H9 (cell line): ENCODE measurements around the gene EMP3. TPM values are rescaled to one million over a fixed set of nuclear protein-coding genes. Genes with fewer than 3 reads are reported as not detected.

Experiments used
- DNase-seq: peaks from one replicate; pipeline ENCODE4 v3.0.0-alpha.2; 2017
- H2AFZ ChIP-seq: one replicate; pipeline ENCODE4 v1.6.1; 2013; ENCODE audit warnings: mild to moderate bottlenecking, low read length, control low read depth, moderate library complexity
- H2AK5ac ChIP-seq: 2 replicates; pipeline ENCODE4 v1.6.1; 2013; ENCODE audit warnings: low read length, control low read depth, mixed read lengths; ENCODE audit not compliant: insufficient read length
- H2BK120ac ChIP-seq: one replicate; pipeline ENCODE4 v1.6.1; 2013; ENCODE audit warnings: low read depth, mild to moderate bottlenecking, low read length, control low read depth, inconsistent platforms; ENCODE audit not compliant: poor library complexity, severe bottlenecking
- H2BK12ac ChIP-seq: 2 replicates; pipeline ENCODE4 v1.6.1; 2013; ENCODE audit warnings: low read length, control low read depth, mixed read lengths, low read depth; ENCODE audit not compliant: insufficient read length
- H2BK15ac ChIP-seq: 2 replicates; pipeline ENCODE4 v1.6.1; 2013; ENCODE audit warnings: low read depth, low read length, control low read depth
- H2BK20ac ChIP-seq: one replicate; pipeline ENCODE4 v1.6.1; 2013; ENCODE audit warnings: low read depth, mild to moderate bottlenecking, low read length, control low read depth, inconsistent platforms; ENCODE audit not compliant: poor library complexity, severe bottlenecking
- H2BK5ac ChIP-seq: 2 replicates; pipeline ENCODE4 v1.6.1; 2013; ENCODE audit warnings: low read length, control low read depth, mixed read lengths; ENCODE audit not compliant: insufficient read length
- H3K14ac ChIP-seq: 2 replicates; pipeline ENCODE4 v1.6.1; 2013; ENCODE audit warnings: low read length, control low read depth; ENCODE audit not compliant: insufficient read depth
- H3K18ac ChIP-seq: 2 replicates; pipeline ENCODE4 v1.6.1; 2013; ENCODE audit warnings: low read depth, mild to moderate bottlenecking, mixed read lengths, low read length, control low read depth; ENCODE audit not compliant: insufficient read length
- H3K23ac ChIP-seq: 2 replicates; pipeline ENCODE4 v1.6.1; 2013; ENCODE audit warnings: low read length, control low read depth, mixed read lengths, low read depth; ENCODE audit not compliant: insufficient read length
- H3K23me2 ChIP-seq: 2 replicates; pipeline ENCODE4 v1.6.1; 2013; ENCODE audit warnings: low read depth, mild to moderate bottlenecking, mixed read lengths, low read length, control low read depth; ENCODE audit not compliant: insufficient read length, poor library complexity, severe bottlenecking
- H3K27ac ChIP-seq: 2 replicates; pipeline ENCODE4 v1.5.1; 2013; ENCODE audit warnings: low read length, control low read depth, mixed read lengths, low read depth; ENCODE audit not compliant: insufficient read length
- H3K27me3 ChIP-seq: 2 replicates; pipeline ENCODE4 v1.6.1; 2013; ENCODE audit warnings: low read length, control low read depth, inconsistent platforms; ENCODE audit not compliant: insufficient read depth
- H3K4ac ChIP-seq: 2 replicates; pipeline ENCODE4 v1.6.1; 2013; ENCODE audit warnings: low read depth, mild to moderate bottlenecking, control low read depth, inconsistent platforms, low read length, moderate library complexity
- H3K4me1 ChIP-seq: 2 replicates; pipeline ENCODE4 v1.6.1; 2013; ENCODE audit warnings: low read length, control low read depth, inconsistent platforms; ENCODE audit not compliant: insufficient read depth
- H3K4me2 ChIP-seq: 2 replicates; pipeline ENCODE4 v1.6.1; 2013; ENCODE audit warnings: low read length, control low read depth, mixed read lengths; ENCODE audit not compliant: insufficient read length, insufficient read depth
- H3K56ac ChIP-seq: 2 replicates; pipeline ENCODE4 v1.6.1; 2013; ENCODE audit warnings: low read depth, mild to moderate bottlenecking, mixed read lengths, low read length, control low read depth; ENCODE audit not compliant: insufficient read length
- H3K79me1 ChIP-seq: 2 replicates; pipeline ENCODE4 v1.6.1; 2013; ENCODE audit warnings: low read depth, mild to moderate bottlenecking, moderate library complexity, low read length, control low read depth, inconsistent platforms; ENCODE audit not compliant: insufficient read depth, poor library complexity, severe bottlenecking
- H3K79me2 ChIP-seq: 2 replicates; pipeline ENCODE4 v1.6.1; 2013; ENCODE audit warnings: low read length, control low read depth, inconsistent platforms; ENCODE audit not compliant: insufficient read depth
- H3K9ac ChIP-seq: 2 replicates; pipeline ENCODE4 v1.6.1; 2013; ENCODE audit warnings: low read length, control low read depth, mixed read lengths; ENCODE audit not compliant: insufficient read length; ENCODE audit errors: extremely low read depth
- H3K9me3 ChIP-seq: one replicate; pipeline ENCODE4 v1.6.1; 2013; ENCODE audit warnings: low read depth, low read length, inconsistent platforms; ENCODE audit not compliant: control insufficient read depth
- H3T11ph ChIP-seq: one replicate; pipeline ENCODE4 v1.6.1; 2013; ENCODE audit warnings: mild to moderate bottlenecking, low read length, control low read depth, inconsistent platforms
- H4K20me1 ChIP-seq: one replicate; pipeline ENCODE4 v1.6.1; 2013; ENCODE audit not compliant: control insufficient read depth, insufficient read length, insufficient read depth
- H4K5ac ChIP-seq: 2 replicates; pipeline ENCODE4 v1.6.1; 2013; ENCODE audit warnings: low read depth, mild to moderate bottlenecking, mixed read lengths, low read length, control low read depth; ENCODE audit not compliant: insufficient read length
- H4K8ac ChIP-seq: replicated peaks from 2 replicates; pipeline ENCODE4 v1.6.1; 2013; ENCODE audit warnings: low read length, control low read depth, mixed read lengths, low read depth; ENCODE audit not compliant: insufficient read length
- H4K91ac ChIP-seq: 2 replicates; pipeline ENCODE4 v1.6.1; 2013; ENCODE audit warnings: low read depth, mild to moderate bottlenecking, moderate library complexity, mixed read lengths, low read length, control low read depth; ENCODE audit not compliant: insufficient read length
- H3K27ac Mint-ChIP-seq, 3 experiments: 2 replicates in 2 of 3; 3 replicates in 1 of 3; pipeline ENCODE4 v1.8.0; 2020 to 2021; ENCODE audit warnings: mixed read lengths in 3 of 3, mild to moderate bottlenecking in 1 of 3, moderate library complexity in 1 of 3
- H3K27me3 Mint-ChIP-seq: 2 replicates; pipeline ENCODE4 v1.8.0; 2021; ENCODE audit warnings: low read depth, mild to moderate bottlenecking, moderate library complexity, mixed read lengths
- H3K36me3 Mint-ChIP-seq, 3 experiments: 2 replicates in 2 of 3; 3 replicates in 1 of 3; pipeline ENCODE4 v1.8.0; 2020 to 2021; ENCODE audit warnings: low read depth in 3 of 3, mixed read lengths in 3 of 3; ENCODE audit not compliant: insufficient read depth in 1 of 3
- H3K4me1 Mint-ChIP-seq, 2 experiments: 2 replicates each; pipeline ENCODE4 v1.8.0; 2020; ENCODE audit warnings: mixed read lengths in 2 of 2
- H3K4me3 Mint-ChIP-seq, 2 experiments: 2 replicates in 1 of 2; 3 replicates in 1 of 2; pipeline ENCODE4 v1.8.0; 2020 to 2021; ENCODE audit warnings: mild to moderate bottlenecking in 2 of 2, mixed read lengths in 2 of 2, moderate library complexity in 1 of 2
- H3K9me3 Mint-ChIP-seq, 2 experiments: 2 replicates in 1 of 2; 3 replicates in 1 of 2; pipeline ENCODE4 v1.8.0; 2020; ENCODE audit warnings: mild to moderate bottlenecking in 2 of 2, mixed read lengths in 2 of 2, moderate library complexity in 1 of 2
- CTCF ChIP-seq: fragments of 200-600 bp; sonication (generic); conservative IDR thresholded peaks from 3 replicates; pipeline ENCODE4 v1.8.0; 2021; ENCODE audit warnings: antibody characterized with exemption, mild to moderate bottlenecking
- WGBS: extraction: QIAGEN DNeasy Blood & Tissue Kit; methylation state at CpG from one replicate; pipeline ENCODE4 v1.1.7; 2013; ENCODE audit warnings: missing lambda C conversion rate, low lambda C conversion rate, mixed read lengths; ENCODE audit not compliant: insufficient read length; ENCODE audit errors: extremely low coverage; 5-methylcytosine and 5-hydroxymethylcytosine counted together
- total RNA-seq: library from RNA; stranded (reverse); gene quantifications from 2 replicates; pipeline ENCODE4 v1.2.1, GENCODE V29; 2021

The EMP3 gene
- total RNA-seq, 1 experiment from 2014 or later, result 9.6 TPM

GRCh38 chr19:48284896-48285295 lies 40.5 kb upstream of the EMP3 start:
- no peak overlapping the region for H2AK5ac ChIP-seq
- H3K4me2 ChIP-seq, result no peak overlapping the region
- peaks cover 0 to 6% of the 10 kb centered on the region in 2 experiments; a peak in 2 of 5 replicates for H3K9me3 Mint-ChIP-seq
- peaks cover 7% of the 10 kb centered on the region for H3K9me3 ChIP-seq
- no peaks in the 10 kb centered on the region for H3K4me1 ChIP-seq
- no peaks in the 10 kb centered on the region for H3K79me1 ChIP-seq
- no peak overlapping the region for H3K23ac ChIP-seq
- H3K27me3 ChIP-seq, result no peaks in the 10 kb centered on the region
- no peak overlapping the region for H3K4me3 Mint-ChIP-seq
- H3K4ac ChIP-seq, result no peak overlapping the region
- no peak overlapping the region for H3K27ac Mint-ChIP-seq
- H2AFZ ChIP-seq, result no peak overlapping the region
- TF ChIP-seq CTCF, result no peak
- no peak overlapping the region for H3T11ph ChIP-seq
- peaks cover 5 to 7% of the 10 kb centered on the region in 2 experiments for H3K4me1 Mint-ChIP-seq
- WGBS, result no CpG with 5 or more reads among the region's 4 CpGs
- no peak overlapping the region for H2BK5ac ChIP-seq
- no peak overlapping the region for H4K91ac ChIP-seq
- H2BK120ac ChIP-seq, result no peak overlapping the region
- no peak overlapping the region for H2BK15ac ChIP-seq
- H2BK12ac ChIP-seq, result no peak overlapping the region
- no peak overlapping the region for H3K27ac ChIP-seq
- no peaks in the 10 kb centered on the region for H4K20me1 ChIP-seq
- H3K14ac ChIP-seq, result no peak overlapping the region
- H3K56ac ChIP-seq, result no peak overlapping the region
- peaks cover 54 to 82% (median 81%) of the 10 kb centered on the region in 3 experiments for H3K36me3 Mint-ChIP-seq
- DNase-seq, result no peak
- H3K79me2 ChIP-seq, result no peaks in the 10 kb centered on the region
- no peak overlapping the region for H3K18ac ChIP-seq
- H3K23me2 ChIP-seq, result no peaks in the 10 kb centered on the region
- no peak overlapping the region for H4K5ac ChIP-seq
- H3K27me3 Mint-ChIP-seq, result no peaks in the 10 kb centered on the region
- H2BK20ac ChIP-seq, result no peak overlapping the region
- H3K9ac ChIP-seq, result no peak overlapping the region
- no peak overlapping the region for H4K8ac ChIP-seq
